ENCODE results near the gene ERICH6B.

The ERICH6B gene

DNA sequence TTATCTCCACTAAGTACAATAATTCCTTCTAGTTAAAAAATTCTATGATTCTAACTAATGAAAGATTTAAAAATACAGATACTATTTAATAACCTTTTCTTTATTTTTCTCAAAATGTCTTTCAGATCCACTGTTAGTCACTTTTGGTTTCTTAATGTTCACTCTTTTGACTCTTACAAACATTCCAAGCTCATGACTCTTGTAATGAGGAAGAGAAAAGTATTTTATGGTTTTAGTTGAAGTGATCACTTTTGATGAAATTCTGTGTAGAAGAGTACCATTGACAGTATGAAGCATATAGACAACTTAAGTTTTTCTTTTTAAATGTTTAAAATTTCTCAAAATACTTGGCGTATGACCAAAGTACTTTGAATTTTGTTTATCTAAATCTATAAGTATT is 123.0 kb downstream of the ERICH6B start:
- Histone ChIP-seq H3K27me3 (replicated peaks; ENCODE audit: control insufficient read depth, insufficient read depth, low read length) (no peaks in the 10 kb centered on the region), H3K9ac (ENCODE audit: low read length) (no peak overlapping the region), H3K9me3 (ENCODE audit: control insufficient read depth, low read length) (no peaks in the 10 kb centered on the region), H3K4me3 (ENCODE audit: low read length) (no peak overlapping the region), H3K36me3 (ENCODE audit: control insufficient read depth, insufficient read depth, low read length, severe bottlenecking) (peaks cover 72% of the 10 kb centered on the region), H3K4me1 (ENCODE audit: control insufficient read depth, insufficient read depth, low read length) (peaks cover 9% of the 10 kb centered on the region)
- DNase-seq (ENCODE audit: low read depth), result peak; percentile 64

Measured in adipocyte (in vitro differentiated cells).